Measurements from ENCODE around the gene CHAC1.
"Not testable (repeated sequence)": the region's sequence is repeated elsewhere in the genome, so short reads cannot be mapped to it uniquely, and the experiment has no call there.

CHAC1 gene

GRCh38 chr15:40937762-40938535, 15.3 kb upstream of the CHAC1 start:
- DNase-seq (ENCODE audit: low spot score), result no peak

- DNase-seq (ENCODE audit: low spot score), result no peak
Measured at GRCh38 chr15:40938536-40938870, 14.8 kb upstream of the CHAC1 start.

GRCh38 chr15:40940296-40940801, 12.9 kb upstream of the CHAC1 start:
- DNase-seq (ENCODE audit: low spot score), result no peak

- no peak for DNase-seq (ENCODE audit: low spot score)
Measured at GRCh38 chr15:40941068-40941527, 12.2 kb upstream of the CHAC1 start.

GRCh38 chr15:40941528-40942336, 11.5 kb upstream of the CHAC1 start:
- peak; percentile 53 for DNase-seq (ENCODE audit: low spot score)

GRCh38 chr15:40942337-40942854, 10.9 kb upstream of the CHAC1 start:
- no peak for DNase-seq (ENCODE audit: low spot score)

GRCh38 chr15:40942878-40943277, 10.4 kb upstream of the CHAC1 start:
- DNase-seq (ENCODE audit: low spot score), result no peak

GRCh38 chr15:40943764-40944365, 9.4 kb upstream of the CHAC1 start:
- DNase-seq (ENCODE audit: low spot score), result no peak

- no peak for DNase-seq (ENCODE audit: low spot score)
Measured at GRCh38 chr15:40944510-40945296, 8.6 kb upstream of the CHAC1 start.

GRCh38 chr15:40948706-40949473, 4.4 kb upstream of the CHAC1 start:
- no peak for DNase-seq (ENCODE audit: low spot score)

- no peak for DNase-seq (ENCODE audit: low spot score)
Measured at GRCh38 chr15:40949756-40950207, 3.5 kb upstream of the CHAC1 start.

GRCh38 chr15:40951764-40952163, 1.5 kb upstream of the CHAC1 start:
- DNase-seq (ENCODE audit: low spot score), result no peak

GRCh38 chr15:40952301-40952900, 870 bp upstream of the CHAC1 start:
- no peak for DNase-seq (ENCODE audit: low spot score)

GRCh38 chr15:40953713-40954074, 423 bp downstream of the CHAC1 start:
- DNase-seq (ENCODE audit: low spot score), result no peak

GRCh38 chr15:40954158-40954848, 1.0 kb downstream of the CHAC1 start:
- DNase-seq (ENCODE audit: low spot score), result not testable (repeated sequence)

GRCh38 chr15:40955141-40955903, 2.1 kb downstream of the CHAC1 start:
- DNase-seq (ENCODE audit: low spot score), result no peak

GRCh38 chr15:40955930-40956540, 2.8 kb downstream of the CHAC1 start:
- no peak for DNase-seq (ENCODE audit: low spot score)

GRCh38 chr15:40956541-40956982, 3.3 kb downstream of the CHAC1 start:
- DNase-seq (ENCODE audit: low spot score), result no peak

Measured in CD4-positive, alpha-beta T cell treated with Interleukin-15 for 4 hours (primary cell).